ENCODE measurements around the gene LEMD3. TPM values are rescaled to one million over a fixed set of nuclear protein-coding genes. Genes with fewer than 3 reads are reported as not detected.

The LEMD3 gene
- total RNA-seq, 2 experiments from 2014 or later = 29.0 to 45.5 TPM

- CTCF ChIA-PET (ENCODE audit: unreplicated experiment) = no interaction called here
- POLR2A ChIA-PET = interaction anchor here (0.7 kb wide), 1 partner anchor 1762 kb away, joined by 4 read pairs; no protein-coding TSS in a partner anchor
Observed at GRCh38 chr12:65287426-65287825, 118.0 kb downstream of the LEMD3 start.

GRCh38 chr12:65292241-65292640 is 122.9 kb downstream of the LEMD3 start:
- H3K9me2 ChIP-seq (ENCODE audit: insufficient read depth, low read length) = no peaks in the 10 kb centered on the region
- H3K36me3 ChIP-seq (ENCODE audit: insufficient read depth, low read length) = no peaks in the 10 kb centered on the region
- CTCF ChIA-PET (ENCODE audit: unreplicated experiment) = no interaction called here
- H3K79me2 ChIP-seq (ENCODE audit: insufficient read depth, low read depth, low read length) = no peaks in the 10 kb centered on the region
- no peaks in the 10 kb centered on the region for H3K4me1 ChIP-seq (ENCODE audit: insufficient read depth, low read length, poor library complexity, severe bottlenecking)
- no peak overlapping the region for H3K27ac ChIP-seq (ENCODE audit: low read depth, low read length, poor library complexity, severe bottlenecking)
- H3K9me3 ChIP-seq (ENCODE audit: low read length) = no peaks in the 10 kb centered on the region
- POLR2A ChIA-PET = interaction anchor here (1.1 kb wide), 1 partner anchor 410 kb away, joined by 3 read pairs; no protein-coding TSS in a partner anchor
- no peak for DNase-seq (ENCODE audit: low spot score)
- no peak overlapping the region for H3K4me2 ChIP-seq (ENCODE audit: low read length)
- H3K4me3 ChIP-seq (ENCODE audit: low read depth, low read length, poor library complexity, severe bottlenecking) = no peak overlapping the region
- no peak overlapping the region for H2AFZ ChIP-seq (ENCODE audit: low read length)
- no peaks in the 10 kb centered on the region for H4K20me1 ChIP-seq (ENCODE audit: insufficient read depth, low read length)
- intact Hi-C loops (cut with micrococcal nuclease; ENCODE audit: unreplicated experiment) = no loop called here
- BruUV-seq (replicated peaks) = no TSS peak
- TF ChIP-seq CTCF (conservative IDR thresholded peaks at IDR 0.05; ENCODE audit: low read length) (no peak), EZH2phosphoT487 (IDR thresholded peaks at IDR 0.05; ENCODE audit: borderline replicate concordance, low read depth, low read length) (no peak)

More at GRCh38 chr12:65287426-65287825, 118.0 kb downstream of the LEMD3 start:
- TF ChIP-seq CTCF (conservative IDR thresholded peaks at IDR 0.05; ENCODE audit: low read length) (no peak), EZH2phosphoT487 (IDR thresholded peaks at IDR 0.05; ENCODE audit: borderline replicate concordance, low read depth, low read length) (no peak)
- DNase-seq (ENCODE audit: low spot score) = no peak
- Histone ChIP-seq H3K79me2 (ENCODE audit: insufficient read depth, low read depth, low read length) (no peaks in the 10 kb centered on the region), H2AFZ (ENCODE audit: low read length) (no peak overlapping the region), H3K4me2 (ENCODE audit: low read length) (no peak overlapping the region), H4K20me1 (ENCODE audit: insufficient read depth, low read length) (no peaks in the 10 kb centered on the region), H3K9me3 (ENCODE audit: low read length) (no peaks in the 10 kb centered on the region), H3K9me2 (ENCODE audit: insufficient read depth, low read length) (no peaks in the 10 kb centered on the region), H3K36me3 (ENCODE audit: insufficient read depth, low read length) (no peaks in the 10 kb centered on the region), H3K4me3 (ENCODE audit: low read depth, low read length, poor library complexity, severe bottlenecking) (no peak overlapping the region), H3K27ac (ENCODE audit: low read depth, low read length, poor library complexity, severe bottlenecking) (no peak overlapping the region), H3K4me1 (ENCODE audit: insufficient read depth, low read length, poor library complexity, severe bottlenecking) (no peaks in the 10 kb centered on the region)
- no TSS peak for BruUV-seq (replicated peaks)
- intact Hi-C loops (cut with micrococcal nuclease; ENCODE audit: unreplicated experiment) = loop anchor here (10.0 kb wide), 1 partner anchor 393 kb away; no protein-coding TSS in a partner anchor

- no peak overlapping the region for H2AFZ ChIP-seq (ENCODE audit: low read length)
- H3K4me2 ChIP-seq (ENCODE audit: low read length) = no peak overlapping the region
- TF ChIP-seq CTCF (conservative IDR thresholded peaks at IDR 0.05; ENCODE audit: low read length) (no peak), EZH2phosphoT487 (IDR thresholded peaks at IDR 0.05; ENCODE audit: borderline replicate concordance, low read depth, low read length) (no peak)
- no peaks in the 10 kb centered on the region for H4K20me1 ChIP-seq (ENCODE audit: insufficient read depth, low read length)
- no peaks in the 10 kb centered on the region for H3K9me2 ChIP-seq (ENCODE audit: insufficient read depth, low read length)
- ChIA-PET POLR2A (no interaction called here), CTCF (ENCODE audit: unreplicated experiment) (no interaction called here)
- intact Hi-C loops (cut with micrococcal nuclease; ENCODE audit: unreplicated experiment) = no loop called here
- DNase-seq (ENCODE audit: low spot score) = no peak
- H3K4me3 ChIP-seq (ENCODE audit: low read depth, low read length, poor library complexity, severe bottlenecking) = no peak overlapping the region
- H3K79me2 ChIP-seq (ENCODE audit: insufficient read depth, low read depth, low read length) = no peaks in the 10 kb centered on the region
- no peaks in the 10 kb centered on the region for H3K36me3 ChIP-seq (ENCODE audit: insufficient read depth, low read length)
- no peak overlapping the region for H3K27ac ChIP-seq (ENCODE audit: low read depth, low read length, poor library complexity, severe bottlenecking)
- H3K4me1 ChIP-seq (ENCODE audit: insufficient read depth, low read length, poor library complexity, severe bottlenecking) = no peaks in the 10 kb centered on the region
- no peaks in the 10 kb centered on the region for H3K9me3 ChIP-seq (ENCODE audit: low read length)
- no TSS peak for BruUV-seq (replicated peaks)
Observed at GRCh38 chr12:65293735-65294134, 124.4 kb downstream of the LEMD3 start.
